ENCODE measurements around the gene CLDN6. TPM values are rescaled to one million over a fixed set of nuclear protein-coding genes. Genes with fewer than 3 reads are reported as not detected.

The CLDN6 gene
- total RNA-seq, 1 donor: not detected

DNA sequence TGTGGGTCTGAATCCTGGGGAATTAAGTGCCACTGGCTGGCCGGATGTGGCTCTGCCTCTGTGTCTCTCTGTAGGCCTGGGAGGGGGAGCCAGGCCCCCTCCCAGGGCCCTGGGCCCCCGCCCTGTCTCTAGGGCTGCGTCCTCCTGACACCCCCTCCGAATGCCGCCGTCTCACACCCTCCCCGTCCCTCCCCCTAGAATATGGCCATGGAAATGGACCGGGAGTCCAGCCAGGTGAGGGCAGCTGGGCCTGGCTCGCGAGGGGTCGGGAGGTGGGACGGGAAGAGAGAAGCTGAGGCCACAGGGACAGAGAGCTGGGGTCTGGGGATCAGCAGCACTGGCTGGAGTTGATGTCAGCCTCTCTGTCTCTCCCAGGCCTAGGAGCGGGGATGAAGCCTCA, 21.7 kb downstream of the CLDN6 start:
- DNase-seq (ENCODE audit: low read depth): no peak
- H3K4me3 ChIP-seq (ENCODE audit: low read depth, low read length): no peak overlapping the region
- no peak for TF ChIP-seq CTCF (IDR thresholded peaks at IDR 0.05; ENCODE audit: insufficient read depth, low read depth, low read length)

- no peak overlapping the region for H3K4me3 ChIP-seq (ENCODE audit: low read depth, low read length)
- TF ChIP-seq CTCF (IDR thresholded peaks at IDR 0.05; ENCODE audit: insufficient read depth, low read depth, low read length): no peak
- no peak for DNase-seq (ENCODE audit: low read depth)
Measured at GRCh38 chr16:2992383-2993081, 25.5 kb downstream of the CLDN6 start.

DNA sequence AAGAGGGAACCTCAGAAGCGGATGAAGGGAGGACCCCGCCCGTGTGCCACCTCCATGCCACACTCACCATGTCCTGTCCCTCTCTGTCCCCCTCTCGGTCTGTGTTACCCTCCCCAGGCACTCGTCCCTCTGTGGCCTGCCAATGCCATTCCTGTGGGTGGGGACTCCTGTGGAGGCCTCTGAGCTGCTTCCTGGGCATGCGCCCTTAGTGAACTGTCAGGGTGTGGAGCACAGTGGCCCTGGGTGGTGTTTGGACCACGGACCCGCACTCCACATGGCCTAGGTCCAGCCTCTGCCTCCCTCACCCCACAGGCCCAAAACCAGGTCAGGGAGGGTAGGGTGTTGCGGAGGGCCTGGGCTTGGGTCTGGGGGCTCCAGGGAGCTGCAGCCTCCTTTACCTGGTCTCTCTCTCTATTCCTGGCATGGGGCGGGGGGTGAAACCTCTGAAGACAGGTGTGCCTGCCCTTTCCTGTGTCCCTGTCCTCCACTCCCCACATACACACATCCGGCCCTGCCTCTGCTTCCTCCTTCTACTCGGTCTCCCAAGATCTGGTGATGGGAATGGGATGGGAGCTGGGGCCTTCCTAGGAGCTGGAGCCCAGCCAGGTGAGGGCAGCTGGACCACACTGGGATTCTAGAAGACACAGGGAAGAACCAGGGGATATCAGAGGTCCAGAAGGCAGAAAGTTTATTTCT, 26.3 kb downstream of the CLDN6 start:
- no peak for TF ChIP-seq CTCF (IDR thresholded peaks at IDR 0.05; ENCODE audit: insufficient read depth, low read depth, low read length)
- H3K4me3 ChIP-seq (ENCODE audit: low read depth, low read length): no peak overlapping the region
- no peak for DNase-seq (ENCODE audit: low read depth)

DNA sequence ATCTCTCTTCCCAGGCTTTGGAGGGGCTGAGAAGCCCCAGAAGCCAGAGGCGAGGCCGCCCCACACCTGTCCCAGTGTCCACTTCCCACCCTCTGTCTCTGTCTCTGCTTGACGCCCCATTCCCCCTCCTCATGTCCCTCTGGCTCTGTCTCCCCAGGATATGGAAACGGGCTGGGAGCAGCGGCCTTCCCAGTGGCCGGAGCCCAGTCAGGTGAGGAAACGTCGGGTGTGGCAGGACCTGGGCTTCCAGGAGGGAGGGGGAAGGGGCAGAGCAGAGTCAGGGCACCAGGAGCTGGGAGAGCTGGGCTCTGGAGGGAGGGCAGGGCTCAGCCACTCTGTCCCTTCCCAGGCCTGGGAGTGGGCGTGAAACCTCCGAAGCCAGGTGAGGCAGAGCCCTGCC, 27.1 kb downstream of the CLDN6 start:
- TF ChIP-seq CTCF (IDR thresholded peaks at IDR 0.05; ENCODE audit: insufficient read depth, low read depth, low read length): no peak
- no peak overlapping the region for H3K4me3 ChIP-seq (ENCODE audit: low read depth, low read length)
- DNase-seq (ENCODE audit: low read depth): no peak

GRCh38 chr16:2988590-2989099, 29.3 kb downstream of the CLDN6 start:
- no peak for DNase-seq (ENCODE audit: low read depth)
- no peak for TF ChIP-seq CTCF (IDR thresholded peaks at IDR 0.05; ENCODE audit: insufficient read depth, low read depth, low read length)

DNA sequence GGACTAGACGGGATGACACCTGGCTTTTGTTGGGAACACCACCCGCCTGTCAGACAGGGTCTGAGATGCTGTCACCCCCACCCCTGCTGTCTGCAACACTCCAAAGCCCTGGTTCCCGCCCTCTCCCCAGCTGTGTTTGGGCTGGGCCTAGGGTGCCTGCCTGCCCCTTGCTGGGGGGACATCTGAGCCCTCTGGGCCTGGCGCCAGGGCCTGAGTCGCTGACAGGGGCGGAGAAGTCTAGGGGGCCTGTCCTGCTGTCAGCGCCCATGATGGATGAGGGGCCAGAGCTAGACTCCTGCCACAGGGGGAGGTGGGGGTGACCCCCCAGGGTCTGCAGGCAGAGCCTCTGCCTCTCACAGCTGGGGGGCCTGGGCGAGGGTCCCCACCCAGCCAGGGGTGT, 30.1 kb downstream of the CLDN6 start:
- DNase-seq (ENCODE audit: low read depth): no peak
- no peak overlapping the region for H3K4me3 ChIP-seq (ENCODE audit: low read depth, low read length)
- TF ChIP-seq CTCF (IDR thresholded peaks at IDR 0.05; ENCODE audit: insufficient read depth, low read depth, low read length): no peak

More at GRCh38 chr16:2988590-2989099, 29.3 kb downstream of the CLDN6 start:
- no peak overlapping the region for H3K4me3 ChIP-seq (ENCODE audit: low read depth, low read length)

All from fibroblast of villous mesenchyme (primary cell).